ENCODE measurements around the gene KHDRBS2. TPM values are rescaled to one million over a fixed set of nuclear protein-coding genes. Genes with fewer than 3 reads are reported as not detected.

Gene KHDRBS2
- polyA plus RNA-seq, 3 donors: 1.6 to 2.6 (median 1.6) TPM

DNA sequence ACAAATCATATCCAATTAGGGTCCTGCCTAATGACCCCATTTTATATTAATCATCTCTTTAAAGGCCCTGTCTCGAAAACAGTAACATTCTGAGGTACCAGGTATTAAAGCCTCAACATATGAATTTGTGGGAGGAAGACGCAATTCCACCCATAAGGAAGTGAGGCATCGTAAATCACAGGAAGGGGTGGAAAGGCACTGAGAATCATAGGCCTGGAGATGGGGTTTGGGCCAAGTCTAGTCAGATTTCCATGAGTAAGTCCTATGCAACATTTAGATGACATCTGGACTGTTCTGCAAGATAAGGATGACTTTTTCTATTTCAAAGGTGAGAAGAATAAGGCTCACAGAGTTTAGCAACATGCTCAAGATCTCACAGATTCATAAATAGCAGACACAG, 534.0 kb downstream of the KHDRBS2 start:
- DNase-seq (ENCODE audit: extremely low read depth in 1 of 11, low read depth in 9 of 11, low spot score in 4 of 11): no peak

DNA sequence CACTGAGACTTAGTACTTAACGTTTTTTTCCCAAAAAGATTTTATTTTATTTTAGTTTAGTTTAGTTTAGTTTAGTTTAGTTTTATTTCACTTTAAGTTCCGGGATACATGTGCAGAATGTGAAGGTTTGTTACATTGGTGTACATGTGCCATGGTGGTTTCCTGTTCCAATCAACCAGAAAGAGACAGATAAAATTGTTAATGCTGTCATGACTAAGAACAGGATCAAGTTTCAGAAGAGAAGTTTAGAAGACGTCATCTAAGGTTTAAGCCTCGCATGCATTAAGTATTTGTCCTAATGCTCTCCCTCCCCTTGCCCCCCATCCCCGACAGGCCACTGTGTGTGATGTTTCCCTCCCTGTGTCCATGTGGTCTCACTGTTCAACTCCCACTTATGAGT, 540.0 kb downstream of the KHDRBS2 start:
- no peak for DNase-seq (ENCODE audit: extremely low read depth in 1 of 11, low read depth in 9 of 11, low spot score in 4 of 11)

DNA sequence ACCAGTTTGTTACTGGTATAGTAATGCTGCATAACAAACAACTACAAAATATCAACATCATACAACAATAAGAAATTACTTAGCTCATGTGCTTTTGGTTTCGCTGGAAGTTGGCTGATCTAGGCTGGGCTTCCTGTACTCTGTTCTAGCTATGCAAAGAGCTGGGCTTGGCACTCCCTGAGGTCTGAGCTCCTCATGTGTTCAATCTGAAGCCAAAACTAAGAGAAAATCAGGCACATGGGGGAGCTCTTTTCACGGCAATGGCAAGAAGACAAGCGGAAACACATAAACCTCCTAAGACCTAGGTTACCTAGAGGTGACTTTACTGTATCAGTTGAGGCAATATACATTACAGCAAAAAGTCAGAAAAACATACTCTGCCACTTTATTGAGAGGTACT, 574.2 kb downstream of the KHDRBS2 start:
- no peak for DNase-seq (ENCODE audit: extremely low read depth in 1 of 11, low read depth in 9 of 11, low spot score in 4 of 11)

DNA sequence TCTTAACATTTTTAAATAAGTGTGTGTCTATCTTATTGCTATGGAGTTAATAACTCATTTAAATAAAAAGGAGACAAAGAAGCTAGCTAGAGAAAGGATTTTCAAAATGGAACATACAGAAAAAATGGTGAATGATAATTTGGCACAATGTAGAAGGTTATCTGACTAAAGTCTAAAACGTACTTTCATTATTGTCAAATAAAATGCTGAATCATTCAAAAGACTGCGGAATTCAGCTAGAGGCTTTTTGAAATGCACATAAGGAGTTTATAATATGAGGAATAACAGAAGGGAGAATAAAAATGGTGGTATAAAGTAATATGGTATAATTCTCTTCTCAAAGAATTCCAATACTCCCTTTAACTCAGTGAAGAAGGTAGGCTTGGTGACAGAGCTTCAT, 597.9 kb downstream of the KHDRBS2 start:
- no peak for DNase-seq (ENCODE audit: extremely low read depth in 1 of 11, low read depth in 9 of 11, low spot score in 4 of 11)

DNA sequence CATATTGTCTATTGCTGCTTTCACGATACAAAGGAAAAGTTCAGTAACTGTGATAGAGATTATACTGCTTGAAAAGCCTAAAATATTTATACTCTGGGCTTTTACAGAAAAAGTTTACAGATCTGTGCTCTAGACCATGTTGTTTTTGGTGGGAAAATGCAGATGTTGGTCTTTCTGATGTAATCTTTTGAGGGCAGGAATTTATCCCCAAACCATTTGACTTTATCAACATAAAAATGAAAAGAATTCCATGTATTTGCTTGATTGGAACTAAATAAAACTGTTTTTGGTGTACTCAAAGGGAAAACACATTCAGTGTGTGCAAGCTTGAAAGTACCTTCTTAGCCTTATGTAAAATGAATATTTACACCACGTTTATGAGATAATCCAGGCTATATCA, 603.5 kb downstream of the KHDRBS2 start:
- DNase-seq (ENCODE audit: extremely low read depth in 1 of 11, low read depth in 9 of 11, low spot score in 4 of 11): no peak

DNA sequence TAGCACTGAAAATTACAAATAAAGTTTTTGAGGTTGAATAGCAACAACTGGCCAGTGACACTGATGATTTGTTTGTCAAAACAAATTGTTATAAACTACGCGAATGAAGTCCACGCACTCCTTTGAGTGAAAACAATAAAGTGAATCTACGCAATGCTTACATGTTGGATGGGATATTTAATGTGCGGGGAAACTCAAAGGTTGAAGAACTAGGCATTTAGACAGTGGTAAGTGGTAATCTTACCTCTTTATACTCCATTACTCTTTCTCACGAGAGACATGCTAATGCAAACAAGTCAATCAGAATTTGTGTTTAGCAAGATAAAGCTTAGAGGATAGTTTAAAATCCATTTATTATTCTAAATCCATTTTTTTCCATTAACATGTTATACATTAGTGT, 606.4 kb downstream of the KHDRBS2 start:
- DNase-seq (ENCODE audit: extremely low read depth in 1 of 11, low read depth in 9 of 11, low spot score in 4 of 11): no peak

DNA sequence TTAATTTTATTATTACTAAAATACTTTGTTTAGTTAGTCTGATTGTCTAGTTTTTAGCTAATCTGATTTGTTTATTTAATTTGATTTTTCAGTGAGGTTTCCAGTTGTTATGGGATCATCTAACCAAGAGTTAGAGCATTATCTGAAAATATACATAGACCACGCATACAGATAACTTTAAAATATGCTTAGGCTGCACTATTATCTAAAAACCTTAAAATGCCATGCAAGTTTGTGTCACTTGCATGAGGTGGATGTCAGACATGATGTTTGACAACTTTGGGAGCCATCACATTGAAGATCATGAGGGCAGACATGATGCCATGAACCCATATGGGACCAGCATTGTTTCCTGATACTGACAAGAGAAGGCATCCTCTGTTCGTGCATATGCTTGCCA, 610.3 kb downstream of the KHDRBS2 start:
- DNase-seq (ENCODE audit: extremely low read depth in 1 of 11, low read depth in 9 of 11, low spot score in 4 of 11): no peak

DNA sequence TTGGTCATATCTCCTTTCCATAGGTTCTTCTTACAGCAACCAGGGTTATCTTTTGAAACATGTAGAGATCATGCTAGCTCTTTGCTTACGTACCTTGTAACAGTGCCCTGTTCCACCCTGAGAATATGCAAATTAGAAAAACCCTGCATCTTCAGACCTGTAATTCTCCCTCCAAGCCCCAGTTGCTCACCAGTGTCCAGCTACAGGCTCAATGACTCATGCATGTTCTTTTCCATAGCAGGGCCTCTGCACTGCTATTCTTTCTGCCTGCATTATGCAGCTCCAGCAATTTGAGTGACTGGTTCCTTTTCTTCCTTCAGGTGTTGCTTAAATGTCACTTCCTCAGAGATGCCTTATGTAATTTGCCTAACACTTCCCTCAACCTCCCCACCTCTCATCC, 636.2 kb downstream of the KHDRBS2 start:
- no peak for DNase-seq (ENCODE audit: extremely low read depth in 1 of 11, low read depth in 9 of 11, low spot score in 4 of 11)

DNA sequence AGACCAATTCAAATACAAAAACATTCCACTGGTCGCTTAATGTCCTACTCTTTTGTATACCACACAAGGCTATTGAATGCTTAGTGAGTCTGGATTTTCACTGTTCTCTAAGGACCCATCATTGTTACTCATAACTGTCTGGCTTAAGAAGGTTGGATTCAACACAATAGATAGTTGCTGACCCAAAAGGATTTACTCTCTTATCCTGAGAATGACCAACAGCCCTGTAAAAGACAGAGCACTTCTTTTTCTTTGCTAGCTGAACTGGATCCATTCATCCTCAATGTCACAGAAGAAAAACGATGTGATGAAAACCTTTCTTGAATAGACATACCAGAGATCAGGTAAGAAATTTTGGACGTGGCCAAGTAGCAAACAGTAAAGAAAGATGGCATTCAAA, 645.6 kb downstream of the KHDRBS2 start:
- DNase-seq (ENCODE audit: extremely low read depth in 1 of 11, low read depth in 9 of 11, low spot score in 4 of 11): no peak

All from renal cortex interstitium (tissue), 11 donors.